HG03139 (cell line): ENCODE results near the gene GTPBP6.

ENCODE experiments used
- ATAC-seq: cut with Tn5 transposase; IDR thresholded peaks from one replicate; pipeline ENCODE4 v1.9.1; 2021; ENCODE audit not compliant: unreplicated experiment

The GTPBP6 gene

GRCh38 chrX:318739-319578 lies at the start of gene GTPBP6:
Gene GTPBP6 (minus strand): TSS chrX:318796. CDS start chrX:318787, 9 bp downstream.
- ATAC-seq = peak; percentile 71

- ATAC-seq = no peak
Measured at GRCh38 chrX:367866-368265, 49.3 kb upstream of the GTPBP6 start.

GRCh38 chrX:367349-367748 lies 48.8 kb upstream of the GTPBP6 start:
- ATAC-seq = no peak

- no peak for ATAC-seq
Measured at GRCh38 chrX:363621-364375, 45.2 kb upstream of the GTPBP6 start.

- ATAC-seq = no peak
Measured at GRCh38 chrX:362937-363620, 44.5 kb upstream of the GTPBP6 start.

- ATAC-seq = no peak
Measured at GRCh38 chrX:362351-362750, 43.8 kb upstream of the GTPBP6 start.

GRCh38 chrX:361231-362145 lies 42.9 kb upstream of the GTPBP6 start:
- ATAC-seq = no peak

- ATAC-seq = no peak
Measured at GRCh38 chrX:360496-361150, 42.0 kb upstream of the GTPBP6 start.

GRCh38 chrX:358651-359143 lies 40.1 kb upstream of the GTPBP6 start:
- no peak for ATAC-seq

GRCh38 chrX:357693-358471 lies 39.3 kb upstream of the GTPBP6 start:
- ATAC-seq = no peak

GRCh38 chrX:357035-357692 lies 38.6 kb upstream of the GTPBP6 start:
- no peak for ATAC-seq

- ATAC-seq = no peak
Measured at GRCh38 chrX:356385-357034, 37.9 kb upstream of the GTPBP6 start.

GRCh38 chrX:355329-356050 lies 36.9 kb upstream of the GTPBP6 start:
- ATAC-seq = no peak

- no peak for ATAC-seq
Measured at GRCh38 chrX:353566-354535, 35.3 kb upstream of the GTPBP6 start.

- no peak for ATAC-seq
Measured at GRCh38 chrX:352582-353314, 34.2 kb upstream of the GTPBP6 start.

- ATAC-seq = no peak
Measured at GRCh38 chrX:352181-352580, 33.6 kb upstream of the GTPBP6 start.
